ENCODE data around the gene GPR152. TPM values are rescaled to one million over a fixed set of nuclear protein-coding genes. Genes with fewer than 3 reads are reported as not detected.

The GPR152 gene
- total RNA-seq, 1 experiment from 2014 or later = not detected

- no peaks in the 10 kb centered on the region for H3K27me3 ChIP-seq (ENCODE audit: insufficient read depth, low read length)
- no peaks in the 10 kb centered on the region for H4K20me1 ChIP-seq (ENCODE audit: insufficient read depth)
- no peak overlapping the region for H3K4me3 ChIP-seq (replicated peaks in 1 of 2; ENCODE audit: low read depth in 1 of 2, low read length in 2 of 2)
- no peak overlapping the region for H3K27ac ChIP-seq (ENCODE audit: low read depth, low read length)
- no peaks in the 10 kb centered on the region for H3K9me3 ChIP-seq (ENCODE audit: control insufficient read depth in 1 of 2, insufficient read depth in 1 of 2, low read depth in 1 of 2, low read length in 2 of 2)
- H2AFZ ChIP-seq (ENCODE audit: low read depth, low read length, poor library complexity, severe bottlenecking) = no peak overlapping the region
- no peak overlapping the region for H3K4me2 ChIP-seq (ENCODE audit: low read length)
- DNase-seq (ENCODE audit: low read depth, low spot score) (peak; percentile 33), ATAC-seq (peak; percentile 80)
- H3K4me1 ChIP-seq (ENCODE audit: control insufficient read depth in 1 of 2, insufficient read depth in 2 of 2, low read length in 2 of 2) = peaks cover 3 to 9% of the 10 kb centered on the region in 2 experiments; a peak in 3 of 4 replicates
- no peaks in the 10 kb centered on the region for H3K36me3 ChIP-seq (ENCODE audit: control insufficient read depth in 1 of 2, insufficient read depth in 2 of 2, low read length in 2 of 2)
- no peak for TF ChIP-seq ZBTB33 (IDR thresholded peaks at IDR 0.05; ENCODE audit: extremely low read depth, insufficient replicate concordance, low read length)
- no peak for TF ChIP-seq ELF1 (IDR thresholded peaks at IDR 0.05; ENCODE audit: borderline replicate concordance, low read depth)
- no peak for TF ChIP-seq EZH2 (IDR thresholded peaks at IDR 0.05)
- no peak for TF ChIP-seq EZH2phosphoT487 (IDR thresholded peaks at IDR 0.05; ENCODE audit: borderline replicate concordance)
- TF ChIP-seq ZNF274 (IDR thresholded peaks at IDR 0.05; ENCODE audit: low read depth, low read length) = no peak
- no peak for TF ChIP-seq CBX3 (IDR thresholded peaks at IDR 0.05; ENCODE audit: low read depth)
- no peak for TF ChIP-seq POLR2AphosphoS5 (IDR thresholded peaks at IDR 0.05; ENCODE audit: low read depth, low read length)
- TF ChIP-seq CTCF (IDR thresholded peaks at IDR 0.05 in 2 of 3, conservative IDR thresholded peaks at IDR 0.05 in 1 of 3; ENCODE audit: borderline replicate concordance in 1 of 3, insufficient read depth in 1 of 3, low read depth in 2 of 3, low read length in 2 of 3) = no peak
- TF ChIP-seq FOSL1 (IDR thresholded peaks at IDR 0.05; ENCODE audit: low read depth) = no peak
- no peak for TF ChIP-seq ATF3 (IDR thresholded peaks at IDR 0.05)
- ChIA-PET RAD21 (ENCODE audit: low non-redundant PET in 1 of 2, low total read pairs in 2 of 2, uncharacterized antibody in 2 of 2, unreplicated experiment in 2 of 2) (no interaction called here), CTCF (no interaction called here), POLR2A (no interaction called here)
- no peak overlapping the region for H3K9ac ChIP-seq (ENCODE audit: low read length)
- H3K9me2 ChIP-seq (ENCODE audit: insufficient read depth) = no peaks in the 10 kb centered on the region
- BruUV-seq (replicated peaks) = no TSS peak
- no peaks in the 10 kb centered on the region for H3K79me2 ChIP-seq (ENCODE audit: insufficient read depth, low read length)
- intact Hi-C loops (cut with micrococcal nuclease) = no loop called here
These were observed 42.7 kb downstream of the GPR152 start for GRCh38 chr11:67409781-67410368.

All from HCT116 (cell line).